Subcutaneous abdominal adipose tissue (tissue), 5 donors: Measurements from ENCODE around the gene TMED1.
A peak's percentile ranks its signal among the peaks of the same experiment; 100 is the strongest.
"Not testable (repeated sequence)": the region's sequence is repeated elsewhere in the genome, so short reads cannot be mapped to it uniquely, and the experiment has no call there.

Source experiments
- H3K27ac ChIP-seq: one replicate; pipeline ENCODE4 v1.7.0; 2013; ENCODE audit warnings: low read depth, mild to moderate bottlenecking, inconsistent platforms, low read length, moderate library complexity
- H3K27me3 ChIP-seq, 5 donors: one replicate each; pipeline ENCODE4 v1.7.0; 2013; ENCODE audit warnings: low read length in 5 of 5, inconsistent platforms in 1 of 5; ENCODE audit not compliant: control insufficient read depth in 5 of 5, insufficient read depth in 4 of 5
- H3K36me3 ChIP-seq, 5 donors: one replicate each; pipeline ENCODE4 v1.7.0; 2013; ENCODE audit warnings: low read length in 5 of 5; ENCODE audit not compliant: control insufficient read depth in 5 of 5, insufficient read depth in 5 of 5
- H3K4me1 ChIP-seq, 5 donors: one replicate each; pipeline ENCODE4 v1.7.0; 2013; ENCODE audit warnings: low read length in 5 of 5, mild to moderate bottlenecking in 3 of 5, moderate library complexity in 1 of 5; ENCODE audit not compliant: control insufficient read depth in 5 of 5, insufficient read depth in 5 of 5
- H3K4me3 ChIP-seq, 5 donors: one replicate each; pipeline ENCODE4 v1.7.0; 2013; ENCODE audit warnings: low read length in 5 of 5, low read depth in 1 of 5
- H3K9ac ChIP-seq, 5 donors: one replicate each; pipeline ENCODE4 v1.7.0; 2013; ENCODE audit warnings: low read length in 5 of 5, mild to moderate bottlenecking in 4 of 5, moderate library complexity in 3 of 5
- H3K9me3 ChIP-seq, 5 donors: one replicate each; pipeline ENCODE4 v1.7.0; 2013; ENCODE audit warnings: low read length in 5 of 5; ENCODE audit not compliant: control insufficient read depth in 5 of 5
- donor health status: healthy.
- donor health status: healthy.
- donor health status: healthy.
- donor health status: healthy.
- donor health status: healthy.

The TMED1 gene

DNA sequence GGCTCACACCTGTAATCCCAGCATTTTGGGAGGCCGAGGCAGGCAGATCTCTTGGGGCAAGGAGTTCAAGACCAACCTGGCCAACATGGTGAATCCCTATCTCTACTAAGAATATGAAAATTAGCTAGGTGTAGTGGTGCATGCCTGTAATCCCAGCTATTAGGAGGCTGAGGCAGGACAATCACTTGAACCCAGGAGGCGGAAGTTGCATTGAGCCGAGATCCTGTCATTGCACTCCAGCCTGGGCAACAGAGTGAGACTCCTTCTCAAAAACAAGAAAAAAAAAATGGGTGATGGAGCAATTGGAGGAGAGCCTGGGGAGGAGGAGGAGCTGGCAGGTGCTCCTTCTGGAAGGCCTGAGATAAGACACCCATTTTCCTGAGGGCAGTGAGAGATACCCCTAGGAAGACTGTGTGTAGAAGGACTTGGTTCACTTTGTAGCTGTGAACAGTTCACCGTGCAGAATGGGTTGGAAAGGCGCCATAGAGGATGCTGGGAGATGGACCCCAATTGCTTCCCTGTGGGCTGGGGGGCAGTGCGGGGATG, 26.6 kb upstream of the TMED1 start:
- no peaks in the 10 kb centered on the region for H3K27me3 ChIP-seq
- peak overlapping the region in 1 of 5 donors; percentile 53 for H3K4me3 ChIP-seq
- no peaks in the 10 kb centered on the region for H3K9me3 ChIP-seq
- no peak overlapping the region for H3K9ac ChIP-seq
- no peak overlapping the region for H3K27ac ChIP-seq
- no peaks in the 10 kb centered on the region for H3K36me3 ChIP-seq
- peaks cover 0 to 17% (median 10%) of the 10 kb centered on the region in 5 donors for H3K4me1 ChIP-seq

DNA sequence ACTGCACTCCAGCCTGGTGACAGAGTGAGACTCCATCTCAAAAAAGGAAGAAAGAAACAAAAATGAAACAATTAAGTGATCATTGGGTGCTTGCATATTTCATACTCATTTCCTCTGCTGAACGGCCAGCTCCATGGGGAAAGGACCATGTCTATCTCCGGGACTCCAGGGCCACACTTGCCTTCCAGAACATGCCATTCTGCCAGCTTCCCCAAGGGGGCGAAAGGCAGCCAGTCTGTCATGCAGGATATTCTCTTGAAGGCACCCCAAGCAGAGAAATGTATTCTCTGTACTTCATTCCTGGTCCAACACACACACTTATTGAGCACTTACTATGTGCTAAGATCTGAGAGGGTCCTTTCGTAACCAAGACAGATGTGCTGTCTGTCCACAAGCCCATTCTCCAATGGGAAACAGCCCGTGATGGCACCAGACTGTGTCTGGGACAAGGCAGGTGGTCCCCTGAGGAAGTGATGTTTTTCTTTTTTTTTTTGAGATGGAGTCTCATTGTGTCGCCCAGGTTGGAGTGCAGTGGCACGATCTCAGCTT, 25.2 kb upstream of the TMED1 start:
- H3K36me3 ChIP-seq, result no peaks in the 10 kb centered on the region
- no peak overlapping the region for H3K9ac ChIP-seq
- H3K27me3 ChIP-seq, result no peaks in the 10 kb centered on the region
- H3K4me1 ChIP-seq, result peaks cover 0 to 17% (median 10%) of the 10 kb centered on the region in 5 donors
- H3K27ac ChIP-seq, result no peak overlapping the region
- no peak overlapping the region for H3K4me3 ChIP-seq
- no peaks in the 10 kb centered on the region for H3K9me3 ChIP-seq

DNA sequence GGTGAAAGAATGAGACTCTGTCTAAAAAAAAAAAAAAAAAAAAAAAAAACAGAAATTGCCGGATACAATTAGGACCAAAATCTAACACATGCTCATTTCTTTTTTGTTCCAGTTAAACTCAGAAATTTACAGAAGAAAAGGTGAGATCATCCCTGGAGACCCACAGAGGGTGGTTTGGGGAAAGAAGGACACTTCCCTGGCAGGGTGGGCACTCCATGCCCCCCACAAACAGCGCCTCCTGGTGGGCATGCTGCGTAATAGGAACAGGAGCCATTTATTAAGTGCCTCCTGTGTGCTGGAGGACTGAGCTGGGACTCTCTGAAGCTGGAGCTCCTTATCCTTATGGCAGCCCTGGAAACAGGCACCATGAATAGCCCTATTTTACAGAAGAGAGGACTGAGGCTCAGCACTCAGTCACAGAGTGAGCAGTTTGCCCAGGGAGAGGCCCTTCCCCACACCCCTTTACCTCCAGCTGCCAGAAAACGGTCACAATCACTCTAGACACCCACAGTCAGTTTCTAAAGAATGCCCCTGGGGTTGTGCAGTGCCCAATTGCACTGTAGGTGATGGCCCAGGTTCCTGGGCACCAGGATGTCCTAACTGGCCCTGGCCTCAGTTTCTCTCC, 22.3 kb upstream of the TMED1 start:
- Histone ChIP-seq H3K4me3 (no peak overlapping the region), H3K4me1 (peaks cover 0 to 8% (median 6%) of the 10 kb centered on the region in 5 donors), H3K36me3 (no peaks in the 10 kb centered on the region), H3K9ac (peak overlapping the region in 1 of 5 donors; percentile 30), H3K27me3 (no peaks in the 10 kb centered on the region), H3K27ac (no peak overlapping the region), H3K9me3 (no peaks in the 10 kb centered on the region)

DNA sequence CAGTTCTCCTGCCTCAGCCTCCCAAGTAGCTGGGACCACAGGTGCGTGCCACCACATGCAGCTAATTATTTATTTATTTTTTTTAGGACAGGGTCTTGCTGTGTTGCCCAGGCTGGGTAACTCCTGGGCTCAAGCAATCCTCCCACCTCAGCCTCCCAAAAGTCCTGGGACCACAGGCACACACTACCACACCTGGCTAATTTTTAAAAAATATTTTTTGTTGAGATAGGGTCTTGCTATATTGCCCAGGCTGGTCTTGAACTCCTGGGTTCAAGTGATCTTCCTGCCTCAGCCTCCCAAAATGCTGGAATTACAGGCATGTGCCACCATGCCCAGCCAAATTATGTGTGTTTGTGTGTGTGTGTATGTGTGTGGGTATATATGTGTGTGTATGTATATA, 20.9 kb upstream of the TMED1 start:
- H3K27me3 ChIP-seq, H3K4me1 ChIP-seq, H3K27ac ChIP-seq, H3K4me3 ChIP-seq, H3K36me3 ChIP-seq, H3K9me3 ChIP-seq, H3K9ac ChIP-seq: not testable (repeated sequence)

DNA sequence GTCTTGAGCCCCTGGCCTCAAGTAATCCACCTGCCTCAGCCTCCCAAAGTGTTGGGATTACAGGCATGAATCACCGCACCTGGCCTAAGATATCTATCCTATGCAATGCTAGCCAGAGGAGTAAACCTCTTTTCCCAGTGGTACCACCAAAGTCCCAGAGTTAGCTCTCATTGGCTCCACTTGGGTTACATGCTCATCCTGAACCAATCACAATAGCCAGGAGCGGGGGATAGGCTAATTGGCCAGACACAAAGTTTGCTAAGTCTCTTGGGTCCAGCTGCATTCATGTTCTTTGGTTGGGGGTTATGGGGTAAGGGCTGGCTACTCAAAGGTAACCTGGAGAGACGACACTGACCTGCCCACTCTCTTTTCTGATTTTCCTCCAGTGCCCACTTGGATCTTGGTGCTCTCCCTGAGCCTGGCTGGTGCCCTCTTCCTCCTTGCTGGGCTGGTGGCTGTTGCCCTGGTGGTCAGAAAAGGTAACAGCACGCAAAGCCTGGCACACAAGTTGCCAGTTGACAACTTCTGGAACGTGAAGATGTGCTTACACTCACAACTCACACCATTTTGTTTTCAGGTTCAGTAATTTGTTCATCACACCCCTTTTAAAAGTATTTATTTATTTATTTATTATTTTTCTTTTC, 20.0 kb upstream of the TMED1 start:
- Histone ChIP-seq H3K9me3 (no peaks in the 10 kb centered on the region), H3K4me1 (no peaks in the 10 kb centered on the region), H3K36me3 (no peaks in the 10 kb centered on the region), H3K4me3 (no peak overlapping the region), H3K9ac (no peak overlapping the region), H3K27me3 (no peaks in the 10 kb centered on the region), H3K27ac (no peak overlapping the region)

DNA sequence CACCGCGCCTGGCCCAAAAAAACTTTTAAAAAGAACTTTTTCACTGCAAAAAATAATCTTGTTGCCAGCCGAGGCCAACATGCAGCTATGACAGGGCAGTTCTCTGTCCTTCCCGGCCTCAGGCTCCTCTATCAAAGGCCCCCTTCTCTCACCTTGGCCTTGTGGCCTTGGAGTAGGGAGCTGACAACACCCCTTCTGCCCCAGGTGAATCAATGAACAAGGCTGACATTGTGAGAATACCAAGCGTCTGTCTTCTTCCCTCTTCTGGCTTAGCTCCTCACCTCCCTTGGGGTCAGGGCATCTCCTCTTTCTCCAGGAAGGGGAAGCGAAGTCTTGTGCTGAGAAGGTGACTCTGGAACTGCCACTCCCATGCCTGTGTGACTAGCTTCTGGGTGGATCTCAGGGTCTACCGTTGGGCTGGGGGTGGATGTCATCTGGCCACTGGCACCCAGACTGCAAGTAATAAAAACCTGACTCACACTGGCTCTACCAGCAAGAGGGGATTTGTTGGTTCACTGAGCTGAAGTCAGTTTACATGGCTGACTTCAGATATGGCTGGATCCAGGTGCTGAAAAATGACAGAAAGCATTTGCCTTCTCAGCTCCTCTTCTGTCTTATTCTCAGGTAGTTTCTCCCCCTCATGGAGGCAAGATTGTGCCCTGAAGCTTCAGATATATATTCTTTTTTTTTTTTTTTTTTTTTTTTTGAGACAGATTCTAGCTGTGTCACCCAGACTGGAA, 18.5 kb upstream of the TMED1 start:
- no peak overlapping the region for H3K4me3 ChIP-seq
- no peak overlapping the region for H3K27ac ChIP-seq
- no peaks in the 10 kb centered on the region for H3K9me3 ChIP-seq
- H3K9ac ChIP-seq, result no peak overlapping the region
- no peaks in the 10 kb centered on the region for H3K36me3 ChIP-seq
- H3K4me1 ChIP-seq, result no peaks in the 10 kb centered on the region
- peaks cover 0 to 7% (median 5%) of the 10 kb centered on the region in 5 donors for H3K27me3 ChIP-seq

DNA sequence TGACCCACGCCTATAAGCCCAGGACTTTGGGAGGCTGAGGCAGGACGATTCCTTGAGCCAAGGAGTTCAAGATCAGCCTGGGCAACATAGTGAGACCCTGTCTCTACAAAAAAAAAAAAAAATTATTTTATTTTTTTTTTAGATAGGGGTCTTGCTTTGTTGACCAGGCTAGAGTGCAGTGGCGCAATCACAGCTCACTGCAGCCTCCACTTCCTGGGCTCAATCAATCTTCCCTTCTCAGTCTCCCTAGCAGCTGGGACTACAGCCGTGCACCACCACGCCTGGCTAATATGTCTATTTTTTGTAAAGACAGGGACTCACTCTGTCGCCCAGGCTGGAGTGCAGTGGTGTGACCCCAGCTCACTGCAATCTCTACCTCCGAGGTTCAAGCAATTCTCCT, 16.9 kb upstream of the TMED1 start:
- H3K9me3 ChIP-seq, result no peaks in the 10 kb centered on the region
- peaks cover 0 to 5% (median 0%) of the 10 kb centered on the region in 5 donors for H3K4me1 ChIP-seq
- no peak overlapping the region for H3K4me3 ChIP-seq
- no peaks in the 10 kb centered on the region for H3K36me3 ChIP-seq
- H3K27me3 ChIP-seq, result peaks cover 0 to 7% (median 6%) of the 10 kb centered on the region in 5 donors
- no peak overlapping the region for H3K27ac ChIP-seq
- H3K9ac ChIP-seq, result no peak overlapping the region

DNA sequence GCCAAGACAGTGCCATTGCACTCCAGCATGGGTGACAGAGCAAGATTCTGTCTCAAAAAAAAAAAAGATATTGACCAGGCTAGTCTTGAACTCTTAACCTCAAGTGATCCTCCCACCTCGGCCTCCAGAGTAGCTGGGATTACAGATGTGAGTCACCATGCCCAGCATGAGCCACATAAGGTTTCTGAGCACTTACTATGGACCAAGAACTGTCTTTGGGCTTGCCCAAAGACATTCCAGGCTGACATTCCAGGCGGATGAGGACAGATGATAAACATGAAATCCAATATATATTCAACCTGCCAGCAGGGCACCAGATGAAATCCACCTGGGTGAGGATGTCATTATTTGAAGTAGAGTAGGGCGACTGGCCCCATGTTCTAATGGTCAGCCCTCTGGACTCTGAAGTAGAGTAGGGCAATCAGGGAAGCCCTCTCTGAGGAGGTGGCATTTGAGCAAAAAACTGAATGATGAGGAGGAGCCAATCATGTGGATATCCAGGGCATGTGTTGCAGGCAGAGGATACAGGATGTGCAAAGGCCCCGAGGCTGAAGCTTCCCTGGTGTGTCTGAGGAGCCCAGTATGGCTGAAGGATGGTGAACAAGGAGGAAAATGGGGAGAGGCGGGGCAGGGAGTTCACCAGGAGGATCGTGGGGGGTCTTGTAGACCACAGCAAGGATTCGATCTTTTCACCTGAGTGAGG, 16.2 kb upstream of the TMED1 start:
- Histone ChIP-seq H3K4me1 (peaks cover 0 to 5% (median 0%) of the 10 kb centered on the region in 5 donors), H3K9ac (no peak overlapping the region), H3K36me3 (no peaks in the 10 kb centered on the region), H3K4me3 (no peak overlapping the region), H3K27ac (no peak overlapping the region), H3K9me3 (no peaks in the 10 kb centered on the region), H3K27me3 (peaks cover 0 to 7% (median 6%) of the 10 kb centered on the region in 5 donors)

DNA sequence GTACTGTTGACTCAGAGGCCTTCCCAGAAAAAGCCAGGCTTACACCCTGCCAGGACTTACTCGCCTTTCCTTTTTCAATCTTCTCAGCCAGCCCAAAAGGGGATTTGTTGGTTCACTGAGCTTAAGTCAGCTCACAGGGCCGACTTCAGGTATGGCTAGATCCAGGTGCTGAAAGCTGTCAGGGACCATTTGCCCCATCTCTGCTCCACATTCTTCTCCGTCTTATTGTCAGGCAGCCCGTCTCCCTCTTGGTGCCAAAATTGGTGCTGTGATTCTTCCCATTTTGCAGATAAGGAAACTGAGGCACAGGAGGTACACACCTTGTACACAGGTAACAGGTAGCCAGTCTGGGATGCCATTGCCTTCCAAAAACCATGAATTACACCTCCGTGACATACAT, 14.6 kb upstream of the TMED1 start:
- peaks cover 0 to 5% (median 0%) of the 10 kb centered on the region in 5 donors for H3K4me1 ChIP-seq
- no peak overlapping the region for H3K9ac ChIP-seq
- H3K27ac ChIP-seq, result no peak overlapping the region
- no peak overlapping the region for H3K4me3 ChIP-seq
- no peaks in the 10 kb centered on the region for H3K36me3 ChIP-seq
- H3K27me3 ChIP-seq, result peaks cover 0 to 7% (median 6%) of the 10 kb centered on the region in 5 donors
- H3K9me3 ChIP-seq, result peaks cover 0 to 9% (median 4%) of the 10 kb centered on the region in 5 donors
